ENCODE data around the gene RBM15B.

DNA sequence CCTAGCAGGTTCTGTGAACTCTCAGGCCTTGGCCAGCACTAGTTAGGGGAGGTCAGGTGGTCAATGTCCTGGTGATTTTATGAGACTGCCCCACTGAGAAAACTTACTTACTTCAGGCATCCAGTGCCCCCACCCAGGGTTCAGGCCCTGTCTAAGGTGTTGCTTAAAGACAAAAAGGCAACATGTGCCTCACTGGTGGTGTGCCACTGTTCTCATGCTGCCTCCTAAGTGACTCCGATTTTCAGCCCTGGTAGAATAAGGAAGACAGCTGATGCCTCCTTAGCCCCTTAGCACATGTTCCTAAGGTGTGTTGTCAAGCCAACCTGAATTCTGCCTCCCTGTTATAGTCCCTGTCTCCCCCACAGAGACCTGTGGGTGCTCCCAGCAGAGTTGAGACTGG is 5.3 kb downstream of the RBM15B start:
- TF ChIP-seq, protein P1, sequence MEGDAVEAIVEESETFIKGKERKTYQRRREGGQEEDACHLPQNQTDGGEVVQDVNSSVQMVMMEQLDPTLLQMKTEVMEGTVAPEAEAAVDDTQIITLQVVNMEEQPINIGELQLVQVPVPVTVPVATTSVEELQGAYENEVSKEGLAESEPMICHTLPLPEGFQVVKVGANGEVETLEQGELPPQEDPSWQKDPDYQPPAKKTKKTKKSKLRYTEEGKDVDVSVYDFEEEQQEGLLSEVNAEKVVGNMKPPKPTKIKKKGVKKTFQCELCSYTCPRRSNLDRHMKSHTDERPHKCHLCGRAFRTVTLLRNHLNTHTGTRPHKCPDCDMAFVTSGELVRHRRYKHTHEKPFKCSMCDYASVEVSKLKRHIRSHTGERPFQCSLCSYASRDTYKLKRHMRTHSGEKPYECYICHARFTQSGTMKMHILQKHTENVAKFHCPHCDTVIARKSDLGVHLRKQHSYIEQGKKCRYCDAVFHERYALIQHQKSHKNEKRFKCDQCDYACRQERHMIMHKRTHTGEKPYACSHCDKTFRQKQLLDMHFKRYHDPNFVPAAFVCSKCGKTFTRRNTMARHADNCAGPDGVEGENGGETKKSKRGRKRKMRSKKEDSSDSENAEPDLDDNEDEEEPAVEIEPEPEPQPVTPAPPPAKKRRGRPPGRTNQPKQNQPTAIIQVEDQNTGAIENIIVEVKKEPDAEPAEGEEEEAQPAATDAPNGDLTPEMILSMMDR (IDR thresholded peaks at IDR 0.05), result no peak
- TF ChIP-seq POLR2A (IDR thresholded peaks at IDR 0.05), result no peak

Measured in testis (tissue), 2 donors.